Sciatic nerve (tissue), 2 donors: ENCODE measurements around the gene ATXN7L1. TPM values are rescaled to one million over a fixed set of nuclear protein-coding genes. Genes with fewer than 3 reads are reported as not detected.
A peak's percentile ranks its signal among the peaks of the same experiment; 100 is the strongest.

Experiments used
- ATAC-seq: fragments of 200-7000 bp; cut with Tn5 transposase; one replicate; pipeline ENCODE4 v1.9.1; 2020; ENCODE audit warnings: mild to moderate bottlenecking, moderate library complexity
- DNase-seq: peaks from one replicate; pipeline ENCODE4 v3.0.0-alpha.2; 2020; ENCODE audit warnings: low spot score
- intact Hi-C: fragments of 100-400 bp; cut with DNase I; formaldehyde crosslinking; loops from one replicate; pipeline ENCODE4 v1.14.2; 2022
- total RNA-seq: library from RNA; stranded (reverse); fragmentation: NEBNext Ultra II Directional; extraction: Animal tissue kit (Norgen Biotek cat#: 25700); gene quantifications from one replicate; pipeline ENCODE4 v1.2.1, GENCODE V29; 2021
- donor health status: DM: no; HTN: no; CAD: no.
- donor health status: DM: no; HTN: no; CAD: no.

The ATXN7L1 gene
- total RNA-seq, 1 donor from 2014 or later = 22.3 TPM

GRCh38 chr7:105649727-105650381, 226.5 kb downstream of the ATXN7L1 start:
- DNase-seq = no peak
- intact Hi-C loops = loop anchor here (5.0 kb wide), 1 partner anchor 392 kb away; no protein-coding TSS in a partner anchor
- ATAC-seq = no peak

- intact Hi-C loops = no loop called here
- DNase-seq (no peak), ATAC-seq (no peak)
Observed at GRCh38 chr7:105648561-105649401, 227.6 kb downstream of the ATXN7L1 start.

GRCh38 chr7:105647591-105647990, 228.8 kb downstream of the ATXN7L1 start:
- intact Hi-C loops = no loop called here
- DNase-seq (no peak), ATAC-seq (no peak)

GRCh38 chr7:105644937-105645336, 231.5 kb downstream of the ATXN7L1 start:
- DNase-seq = no peak
- intact Hi-C loops = no loop called here

GRCh38 chr7:105643851-105644250, 232.5 kb downstream of the ATXN7L1 start:
- DNase-seq = no peak
- intact Hi-C loops = no loop called here
- ATAC-seq = no peak

More at GRCh38 chr7:105644937-105645336, 231.5 kb downstream of the ATXN7L1 start:
- no peak for ATAC-seq

- peak; percentile 8 for ATAC-seq
- DNase-seq = no peak
- intact Hi-C loops = no loop called here
Observed at GRCh38 chr7:105643384-105643783, 233.0 kb downstream of the ATXN7L1 start.

GRCh38 chr7:105642264-105642663, 234.1 kb downstream of the ATXN7L1 start:
- ATAC-seq (no peak), DNase-seq (no peak)
- intact Hi-C loops = no loop called here

- intact Hi-C loops = no loop called here
- DNase-seq (no peak), ATAC-seq (no peak)
Observed at GRCh38 chr7:105640956-105641810, 235.2 kb downstream of the ATXN7L1 start.

- no peak for DNase-seq
- peak; percentile 57 for ATAC-seq
- intact Hi-C loops = no loop called here
Observed at GRCh38 chr7:105639667-105640493, 236.5 kb downstream of the ATXN7L1 start.

- ATAC-seq (no peak), DNase-seq (no peak)
- intact Hi-C loops = loop anchor here (1.0 kb wide), 1 partner anchor 15 kb away; no protein-coding TSS in a partner anchor
Observed at GRCh38 chr7:105638902-105639495, 237.4 kb downstream of the ATXN7L1 start.

GRCh38 chr7:105638334-105638733, 238.1 kb downstream of the ATXN7L1 start:
- no peak for ATAC-seq

GRCh38 chr7:105637755-105638154, 238.6 kb downstream of the ATXN7L1 start:
- intact Hi-C loops = loop anchor here (1.0 kb wide), 1 partner anchor 13 kb away; no protein-coding TSS in a partner anchor
- DNase-seq (no peak), ATAC-seq (no peak)

More at GRCh38 chr7:105638334-105638733, 238.1 kb downstream of the ATXN7L1 start:
- intact Hi-C loops = loop anchor here (1.0 kb wide), 1 partner anchor 14 kb away; no protein-coding TSS in a partner anchor
- no peak for DNase-seq

- intact Hi-C loops = no loop called here
- no peak for ATAC-seq
- no peak for DNase-seq
Observed at GRCh38 chr7:105636982-105637381, 239.4 kb downstream of the ATXN7L1 start.

GRCh38 chr7:105635197-105635596, 241.2 kb downstream of the ATXN7L1 start:
- intact Hi-C loops = no loop called here
- ATAC-seq (no peak), DNase-seq (no peak)

- no peak for ATAC-seq
- no peak for DNase-seq
- intact Hi-C loops = no loop called here
Observed at GRCh38 chr7:105625986-105626385, 250.4 kb downstream of the ATXN7L1 start.

- no peak for ATAC-seq
- DNase-seq = no peak
- intact Hi-C loops = loop anchor here (1.0 kb wide), 1 partner anchor 14 kb away; no protein-coding TSS in a partner anchor
Observed at GRCh38 chr7:105623906-105624305, 252.5 kb downstream of the ATXN7L1 start.

- intact Hi-C loops = no loop called here
- DNase-seq = no peak
- no peak for ATAC-seq
Observed at GRCh38 chr7:105623378-105623777, 253.0 kb downstream of the ATXN7L1 start.
